ENCODE measurements around the gene DMRT3. TPM values are rescaled to one million over a fixed set of nuclear protein-coding genes. Genes with fewer than 3 reads are reported as not detected.

The DMRT3 gene
- polyA plus RNA-seq, 10 donors: 0.07 to 1.6 (median 1.3) TPM; not detected in 1

DNA sequence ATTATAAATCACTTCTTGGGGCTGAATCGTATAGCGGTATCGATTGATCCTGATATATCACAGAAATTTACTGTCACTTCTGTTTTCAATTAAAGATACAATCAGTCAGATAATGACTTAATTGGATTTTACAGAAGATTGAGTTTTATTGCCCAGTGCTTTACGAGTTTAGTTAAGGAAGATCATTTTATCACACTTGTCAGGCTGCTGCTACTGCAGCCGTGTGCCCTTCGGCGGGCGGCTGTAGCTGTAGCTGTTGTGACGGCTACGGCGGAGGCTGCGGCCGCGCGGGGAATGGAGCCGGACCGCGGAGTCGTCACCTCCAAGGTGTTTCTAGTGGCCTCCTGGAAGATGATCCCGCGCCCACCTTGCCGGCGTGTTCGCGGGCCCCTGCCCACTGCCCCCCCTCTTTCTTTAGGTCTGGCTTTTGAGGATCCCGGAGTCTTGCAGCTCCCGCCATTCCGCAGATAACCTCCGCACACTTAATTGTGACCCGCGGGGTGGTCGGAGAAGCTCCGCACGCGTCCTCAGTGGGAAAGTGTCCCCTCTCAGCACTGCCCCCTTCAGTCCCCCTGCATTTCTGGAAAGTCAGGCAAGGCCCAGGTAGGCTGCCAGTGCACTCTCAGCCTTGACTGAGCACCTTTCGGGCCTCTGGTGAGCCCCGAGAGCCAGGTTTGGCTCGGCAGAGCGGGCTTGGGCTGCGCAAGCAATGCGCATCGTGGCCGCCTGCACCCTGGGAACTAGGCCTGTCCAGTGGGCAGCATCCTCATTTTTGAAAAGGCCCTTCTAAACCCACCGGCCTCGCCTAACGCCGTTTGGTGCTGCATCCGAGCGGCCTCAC is 6.9 kb upstream of the DMRT3 start:
- peak in 1 of 3 donors; percentile 56 for DNase-seq

DNA sequence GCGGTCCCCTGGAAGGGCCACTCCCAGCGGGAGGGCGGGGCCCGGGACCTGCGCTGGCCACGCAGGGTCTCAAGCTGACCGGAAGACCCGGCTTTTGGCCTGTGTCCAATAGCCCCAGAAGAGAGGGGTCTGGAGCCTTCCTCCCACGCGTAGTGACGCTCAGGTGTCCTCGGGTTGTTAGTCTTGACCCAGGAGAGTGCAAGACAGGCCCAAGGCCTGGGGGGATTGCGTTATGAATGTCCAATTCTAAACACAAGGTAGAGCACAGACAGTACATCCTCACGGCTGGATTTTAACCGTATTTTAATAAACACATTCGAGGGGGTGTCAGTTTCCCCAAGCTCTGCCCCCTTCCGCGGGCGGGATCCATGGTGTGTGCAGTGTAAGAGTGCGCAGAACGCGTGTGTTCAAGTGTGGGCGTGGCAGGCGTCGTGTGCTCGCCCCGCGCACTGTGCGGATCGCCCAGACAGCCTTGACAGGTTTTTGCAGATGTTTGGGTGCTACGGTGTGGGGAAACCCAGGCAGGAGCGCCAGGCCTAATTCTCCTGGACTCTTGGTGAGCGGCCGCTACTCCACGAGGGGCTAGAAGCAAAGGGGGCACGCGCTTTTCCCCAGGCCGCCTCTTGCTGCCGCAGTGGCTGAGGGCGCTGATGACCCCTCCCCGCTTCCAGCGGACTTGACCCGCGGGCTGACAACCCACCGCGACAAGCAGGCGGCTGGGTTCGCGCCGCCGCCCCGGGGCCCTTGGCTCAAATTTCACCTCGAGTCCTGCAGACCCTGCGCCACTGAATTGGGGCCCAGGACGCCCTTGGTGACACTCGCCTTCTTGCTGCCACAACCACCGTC is 6.1 kb upstream of the DMRT3 start:
- peak in 1 of 3 donors; percentile 52 for DNase-seq

DNA sequence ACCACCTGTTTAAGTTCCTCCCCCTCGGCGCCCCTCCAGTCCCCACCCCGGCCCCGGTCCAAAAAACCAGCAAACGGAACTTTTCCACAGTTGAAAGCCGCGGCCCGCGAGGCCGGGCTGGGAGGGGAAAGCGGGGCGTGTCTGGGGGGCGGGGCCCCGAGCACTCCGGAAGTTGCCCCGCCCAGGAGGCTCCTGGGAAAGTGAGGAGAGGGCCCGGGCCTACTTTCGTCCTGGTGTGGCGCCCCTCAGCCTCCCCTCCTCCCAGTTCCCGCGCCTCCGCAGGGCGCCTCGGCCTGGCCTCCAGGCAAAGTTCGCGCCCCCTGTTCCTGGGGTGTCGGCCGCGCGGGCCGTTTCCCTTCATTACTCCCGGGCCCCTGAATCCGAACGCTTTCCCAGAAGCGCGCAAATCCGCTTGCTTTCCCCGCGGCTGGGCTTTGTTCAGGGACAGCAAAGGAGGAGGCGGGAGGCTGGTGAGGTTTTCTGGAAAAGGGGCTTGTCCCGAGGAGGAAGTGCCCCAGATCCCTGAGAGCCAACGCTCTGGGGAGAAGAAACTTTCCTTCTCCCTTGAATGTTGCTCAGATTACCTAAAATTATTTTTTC is 4.5 kb upstream of the DMRT3 start:
- DNase-seq: peak in 1 of 3 donors; percentile 61

DNA sequence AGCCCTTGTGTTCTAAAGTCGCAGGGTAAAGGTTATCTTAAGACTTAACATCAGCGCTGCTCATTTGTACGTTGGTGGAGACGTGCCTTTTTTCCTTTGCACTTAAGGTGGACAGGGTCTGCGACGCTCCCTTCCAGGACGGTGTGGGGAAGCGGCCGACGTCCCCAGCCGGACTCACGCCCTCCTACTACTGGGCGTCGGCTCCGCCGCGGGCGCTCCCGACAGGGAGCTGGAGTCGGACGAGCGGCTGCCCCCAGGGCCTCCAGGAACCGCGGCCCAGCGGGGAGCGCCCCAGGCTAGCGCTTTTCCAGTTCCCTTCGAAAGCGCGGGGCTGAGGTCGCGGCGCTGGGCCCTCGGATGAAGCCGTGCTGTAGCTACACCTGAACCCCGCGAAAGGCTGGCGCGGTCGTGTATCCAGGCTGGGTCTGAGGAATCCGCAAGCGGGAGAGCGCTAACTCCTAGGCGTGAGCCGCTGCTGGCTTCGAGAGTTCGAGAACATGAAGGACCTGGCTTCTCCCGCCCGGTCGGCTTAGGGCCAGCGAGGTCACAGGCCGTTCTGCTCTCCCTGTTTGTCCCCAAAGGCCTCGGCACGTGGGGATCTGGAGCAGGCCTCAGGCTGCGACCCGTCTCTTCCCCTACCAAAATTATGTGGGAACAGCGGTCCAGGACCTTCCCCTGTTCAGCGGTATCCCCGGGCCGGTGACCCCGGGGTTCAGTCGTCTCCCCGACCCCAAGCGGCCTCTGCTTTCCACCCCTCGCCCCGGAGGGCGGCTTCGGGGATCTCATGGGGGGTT is 3.8 kb upstream of the DMRT3 start:
- DNase-seq: peak in 1 of 3 donors; percentile 54

DNA sequence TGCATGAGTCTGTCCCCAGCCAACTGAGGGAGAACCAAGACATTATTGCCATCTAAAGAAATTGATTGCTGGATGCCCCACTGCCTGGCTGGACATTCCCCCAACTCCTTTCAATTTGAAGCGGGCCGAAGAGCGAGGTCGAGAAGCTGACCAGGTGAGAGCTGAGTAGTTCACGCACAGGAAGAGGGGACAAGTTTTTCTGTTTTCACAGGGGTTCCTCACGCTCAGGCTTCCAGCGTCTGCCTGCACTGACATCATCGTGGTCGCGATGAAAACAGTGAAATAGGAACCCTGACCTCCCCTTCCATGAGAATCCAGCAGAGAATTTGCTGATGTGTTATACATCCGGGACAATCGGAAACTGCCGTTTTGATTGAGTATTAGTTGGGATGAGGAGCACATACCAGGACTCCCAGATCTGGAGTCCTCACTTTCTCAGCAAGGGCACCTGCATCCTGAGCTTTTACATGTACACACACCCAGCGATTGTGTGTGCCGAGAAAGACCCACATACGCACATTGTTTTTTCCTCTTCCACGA is 3.1 kb upstream of the DMRT3 start:
- DNase-seq: no peak

DNA sequence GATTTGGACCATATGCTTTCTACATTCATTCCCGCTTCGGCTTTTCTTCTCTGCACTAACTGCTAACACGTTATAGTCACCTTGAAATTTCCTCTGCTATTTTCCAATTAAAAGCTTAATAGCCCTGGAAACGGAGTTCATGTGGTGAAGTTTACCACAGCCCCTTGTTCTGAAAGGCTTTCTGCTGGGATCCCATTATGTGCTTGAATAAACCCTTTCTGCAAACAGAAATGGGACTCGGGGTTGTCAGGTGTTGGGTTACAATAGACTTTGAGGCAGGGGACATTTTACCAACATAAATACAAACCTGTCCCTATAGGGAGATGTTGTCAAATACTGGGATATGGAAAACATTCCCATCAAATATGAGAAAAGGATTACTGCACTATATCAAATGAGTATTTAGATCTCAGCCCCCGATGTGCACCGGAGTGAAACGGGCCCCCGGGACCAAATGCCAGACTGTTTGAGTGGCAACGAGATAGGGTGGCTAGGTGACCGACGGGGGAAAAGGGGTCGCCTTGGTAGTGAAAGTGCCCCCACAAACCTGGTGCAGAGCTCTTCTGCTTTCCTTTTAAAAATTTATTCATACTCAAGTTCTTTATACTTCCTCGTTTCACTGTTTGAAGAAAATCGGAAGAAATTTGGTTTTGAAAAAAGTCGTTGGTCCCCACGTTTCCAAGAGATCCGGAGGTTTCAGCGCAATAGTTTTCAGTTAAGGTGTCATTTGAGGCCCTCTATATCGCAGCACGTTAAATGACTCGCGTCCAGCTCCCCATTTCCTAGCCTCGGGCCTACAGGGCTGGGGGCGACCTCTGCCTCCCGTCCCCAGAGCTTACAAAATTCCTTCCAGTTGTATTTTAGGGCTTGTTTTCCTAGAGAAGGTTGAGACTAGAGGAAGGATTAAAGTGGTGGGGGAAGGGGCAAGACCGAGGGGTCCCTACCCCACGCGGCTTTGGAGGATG is 2.1 kb upstream of the DMRT3 start:
- no peak for DNase-seq

DNA sequence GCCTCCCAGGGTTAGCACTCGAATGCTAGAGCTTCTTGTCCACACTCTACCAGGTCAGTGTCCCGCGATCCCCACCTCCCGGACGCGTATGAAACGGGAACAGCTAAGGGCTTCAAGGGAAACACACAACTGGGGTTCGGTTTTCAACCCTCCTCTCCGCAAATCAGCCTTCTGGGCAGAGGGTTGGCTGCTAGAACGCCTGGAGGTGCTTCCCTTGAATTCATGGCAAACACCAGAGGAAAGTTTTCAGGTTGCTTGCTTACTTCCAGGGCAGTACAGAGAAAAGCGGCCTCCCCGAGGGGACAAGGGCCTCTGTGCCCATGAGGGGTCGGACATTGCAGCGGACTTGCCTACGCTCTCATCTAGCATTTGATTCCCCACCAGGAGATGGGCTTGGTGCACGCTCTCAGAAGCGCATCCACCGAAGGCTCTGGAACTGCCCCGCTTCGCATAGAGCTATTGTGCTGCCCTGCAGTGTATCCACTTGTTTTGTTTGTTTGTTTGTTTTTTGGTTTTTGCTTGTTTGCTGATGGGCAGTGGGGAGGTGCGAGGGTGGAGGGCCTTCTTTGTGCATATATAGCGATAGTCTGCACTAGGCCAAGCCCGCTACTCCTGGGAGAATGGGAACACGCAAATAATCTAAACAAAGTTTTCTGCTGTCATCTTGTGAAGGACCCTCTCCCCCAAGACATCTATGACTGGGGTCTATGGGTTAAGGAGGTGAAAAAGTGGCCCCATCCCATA is 1.3 kb upstream of the DMRT3 start:
- DNase-seq: no peak

DNA sequence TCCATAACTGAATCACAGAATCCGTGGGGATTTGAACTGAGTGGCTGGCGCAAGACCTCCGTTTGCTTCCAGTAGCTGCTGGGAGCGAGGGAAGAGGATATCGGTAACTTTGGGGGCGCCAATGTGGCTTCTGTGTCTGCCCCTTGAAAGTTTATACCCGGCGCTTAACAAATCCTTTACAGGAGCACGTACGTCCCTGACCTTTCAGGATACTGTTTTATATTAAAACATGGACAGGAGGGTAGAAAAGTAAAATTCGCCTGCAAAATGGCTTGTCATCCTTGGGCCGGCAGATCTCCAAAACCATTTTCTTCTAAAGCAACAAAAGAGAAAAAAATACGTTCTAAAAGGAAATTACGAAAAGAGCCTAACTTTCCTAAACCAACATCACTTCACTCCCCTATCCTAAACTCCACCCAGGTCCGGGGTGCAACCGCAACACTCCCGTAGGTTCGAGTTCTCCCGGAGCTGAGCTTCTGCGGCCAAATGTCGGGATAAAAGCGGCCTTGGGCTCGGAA is 656 bp upstream of the DMRT3 start:
- DNase-seq: no peak

DNA sequence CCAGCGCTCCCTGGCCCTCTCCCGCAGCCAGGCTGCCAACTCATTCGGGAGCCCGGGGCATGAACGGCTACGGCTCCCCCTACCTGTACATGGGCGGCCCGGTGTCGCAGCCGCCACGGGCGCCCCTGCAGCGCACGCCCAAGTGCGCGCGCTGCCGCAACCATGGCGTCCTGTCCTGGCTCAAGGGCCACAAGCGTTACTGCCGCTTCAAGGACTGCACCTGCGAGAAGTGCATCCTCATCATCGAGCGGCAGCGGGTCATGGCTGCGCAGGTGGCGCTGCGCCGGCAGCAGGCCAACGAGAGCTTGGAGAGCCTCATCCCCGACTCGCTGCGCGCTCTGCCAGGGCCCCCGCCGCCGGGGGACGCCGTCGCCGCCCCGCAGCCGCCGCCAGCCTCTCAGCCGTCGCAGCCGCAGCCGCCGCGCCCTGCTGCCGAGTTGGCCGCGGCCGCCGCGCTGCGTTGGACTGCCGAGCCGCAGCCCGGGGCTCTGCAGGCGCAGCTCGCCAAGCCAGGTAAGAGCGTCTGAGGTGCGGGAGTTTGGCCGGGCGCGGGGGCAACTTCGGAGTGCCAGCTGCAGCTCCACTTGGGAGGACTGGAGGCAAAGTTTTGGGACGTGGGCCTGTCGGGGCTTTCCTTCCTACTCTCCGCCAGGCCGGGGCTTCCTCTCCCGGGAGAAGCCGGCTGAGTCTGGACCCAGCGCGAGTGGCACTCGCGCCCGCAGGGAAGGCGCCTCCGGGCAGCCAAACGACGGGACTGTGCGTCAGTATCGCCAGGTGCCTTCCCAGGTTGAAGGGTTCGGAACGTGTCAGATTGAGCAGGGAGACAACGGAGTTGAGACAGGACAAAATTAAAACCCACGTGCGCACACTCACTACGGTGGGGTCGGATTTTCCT is 735 bp downstream of the DMRT3 start:
- peak in 1 of 3 donors; percentile 75 for DNase-seq

DNA sequence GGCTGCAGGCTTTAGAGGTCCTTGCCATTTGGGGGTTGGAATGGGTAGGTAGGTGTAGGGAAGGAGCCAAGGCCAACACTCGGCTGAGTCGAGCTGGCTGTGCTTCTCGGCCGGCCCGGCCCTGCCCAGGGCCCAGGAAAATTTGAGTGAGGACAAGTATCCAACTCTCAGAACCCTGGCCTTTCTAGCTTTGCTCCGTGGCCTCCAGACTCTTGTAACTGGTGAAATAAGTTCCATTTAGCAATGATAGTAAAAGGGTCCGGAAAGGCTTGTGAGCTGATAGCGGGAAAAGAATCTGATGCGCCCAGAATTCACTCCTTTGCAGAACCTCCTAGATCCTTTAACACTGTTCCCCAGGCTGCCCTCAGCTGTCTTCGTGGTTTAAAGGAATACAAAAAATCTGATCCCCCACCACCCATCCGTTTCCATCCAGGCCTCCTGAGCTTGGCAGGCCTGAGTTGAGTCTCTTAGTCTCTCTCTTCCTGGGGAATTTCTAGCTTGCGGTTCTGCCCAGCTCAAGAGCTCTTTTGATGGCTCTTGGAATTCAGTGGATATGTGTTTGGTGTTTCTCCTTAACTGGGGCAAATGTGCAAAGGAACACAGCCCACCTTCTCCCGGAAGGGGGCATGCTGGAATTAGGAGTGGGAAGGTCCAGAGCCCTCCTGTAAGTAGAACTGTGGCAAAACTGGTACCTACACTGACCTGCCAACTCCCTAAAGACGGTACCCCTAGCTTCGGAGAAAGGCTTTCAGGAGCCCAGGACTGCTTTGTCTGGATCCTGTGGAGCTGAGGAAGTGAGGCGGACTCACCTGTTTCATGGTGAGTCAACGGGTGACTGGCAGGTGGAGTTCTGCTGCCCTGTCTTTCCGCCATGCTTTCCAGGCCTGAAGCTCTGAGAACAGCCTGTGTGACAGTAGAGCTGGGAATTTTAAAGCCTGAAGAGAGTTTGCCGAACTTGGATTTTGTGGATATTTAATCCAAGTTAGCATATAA is 1.7 kb downstream of the DMRT3 start:
- no peak for DNase-seq

DNA sequence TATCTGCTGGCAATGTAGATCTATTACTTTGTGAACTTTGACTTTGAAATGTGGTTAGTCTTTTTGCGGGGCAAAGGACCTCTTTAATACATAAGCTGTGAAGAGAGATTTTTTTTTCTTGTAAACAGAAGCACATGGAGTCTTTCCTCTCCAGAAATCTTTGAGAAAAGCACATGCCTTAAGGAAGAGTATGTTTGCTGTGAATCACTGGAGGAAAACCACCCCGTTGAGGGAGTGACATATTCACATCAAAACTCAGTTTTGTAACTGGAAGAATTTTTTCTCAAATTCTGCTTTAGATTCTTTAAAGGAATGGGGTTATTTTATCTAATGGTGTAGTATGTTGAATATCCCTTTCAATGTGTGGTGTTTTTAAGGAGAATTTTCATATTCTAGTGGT is 3.5 kb downstream of the DMRT3 start:
- no peak for DNase-seq

DNA sequence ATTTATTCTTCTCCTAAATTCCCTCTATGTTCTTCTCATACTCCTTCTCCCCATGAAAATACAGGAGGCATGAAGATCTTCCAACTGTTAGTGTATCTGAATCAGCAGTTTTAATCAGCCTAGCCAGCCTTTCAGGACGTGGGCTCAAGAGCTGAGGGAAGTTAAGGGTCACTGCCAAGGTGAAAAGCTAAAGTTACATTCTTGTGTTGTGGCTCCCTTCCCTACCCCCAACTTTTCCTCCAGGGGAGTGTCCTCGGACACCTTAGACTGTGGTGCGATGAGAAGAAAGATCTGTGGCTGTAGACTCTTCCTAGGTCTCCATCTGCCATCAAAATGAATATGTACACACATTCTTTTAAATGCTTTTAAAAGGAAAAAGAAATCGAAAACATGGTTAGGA is 4.2 kb downstream of the DMRT3 start:
- DNase-seq: no peak

DNA sequence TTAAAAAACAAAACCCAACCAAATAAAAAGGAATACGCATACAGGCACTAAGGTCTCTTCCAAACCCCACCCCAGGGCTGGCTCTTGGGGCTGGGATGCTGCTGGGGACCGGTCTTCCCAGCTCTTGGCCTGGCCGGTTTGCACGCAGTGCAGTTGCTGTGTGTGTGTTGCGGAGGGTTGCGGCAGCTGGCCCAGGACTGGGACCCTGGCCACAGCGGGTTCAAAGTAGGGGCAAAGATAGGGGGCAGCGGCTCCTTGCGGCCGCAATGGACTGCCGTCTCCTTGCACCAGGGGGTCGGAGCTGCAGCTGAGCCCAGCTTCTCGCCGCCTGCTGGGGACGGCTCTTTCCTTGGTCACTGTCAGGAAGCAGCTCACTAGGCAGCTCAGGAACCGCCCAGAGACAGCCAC is 5.0 kb downstream of the DMRT3 start:
- DNase-seq: no peak

DNA sequence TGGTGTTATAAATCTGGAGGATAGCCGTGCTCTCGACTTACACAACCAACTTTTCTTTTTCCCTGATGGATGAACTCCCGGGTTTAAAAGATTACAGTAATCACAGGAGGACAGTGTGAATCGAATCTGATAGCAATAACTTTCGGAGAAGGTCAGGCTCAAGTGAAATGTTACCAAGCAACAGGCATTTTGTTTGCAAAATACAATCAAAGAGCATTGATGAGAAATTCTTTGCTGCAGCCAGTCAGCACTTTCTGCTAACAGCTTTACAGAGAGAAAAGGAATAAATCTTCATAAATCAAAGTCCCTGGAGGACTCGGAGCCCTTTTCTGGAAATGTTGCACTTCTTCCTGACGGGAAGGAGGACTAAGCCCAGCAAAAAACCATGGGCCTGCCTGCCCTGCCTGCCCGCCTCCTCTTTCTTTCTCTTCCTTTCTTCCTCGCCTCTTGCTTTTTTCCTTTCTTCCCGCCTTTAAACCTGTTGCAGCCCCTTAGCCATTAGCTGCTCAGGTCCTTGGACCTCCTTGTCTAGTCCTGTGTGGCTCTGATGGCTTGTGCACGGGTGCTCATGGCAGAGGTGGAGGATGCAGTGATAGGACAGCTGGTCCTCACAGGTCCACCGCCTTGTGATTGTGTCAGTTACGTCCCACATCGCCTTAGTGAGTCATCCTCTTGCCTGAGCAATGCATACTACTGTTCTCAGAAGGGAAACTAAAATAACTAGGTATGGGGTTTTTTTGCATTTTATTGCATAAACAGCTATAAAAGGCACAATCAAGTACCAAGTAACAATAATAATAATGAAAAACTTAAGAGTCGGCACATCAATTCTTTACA is 6.2 kb downstream of the DMRT3 start:
- DNase-seq: peak in 2 of 3 donors; percentile 62 to 81

DNA sequence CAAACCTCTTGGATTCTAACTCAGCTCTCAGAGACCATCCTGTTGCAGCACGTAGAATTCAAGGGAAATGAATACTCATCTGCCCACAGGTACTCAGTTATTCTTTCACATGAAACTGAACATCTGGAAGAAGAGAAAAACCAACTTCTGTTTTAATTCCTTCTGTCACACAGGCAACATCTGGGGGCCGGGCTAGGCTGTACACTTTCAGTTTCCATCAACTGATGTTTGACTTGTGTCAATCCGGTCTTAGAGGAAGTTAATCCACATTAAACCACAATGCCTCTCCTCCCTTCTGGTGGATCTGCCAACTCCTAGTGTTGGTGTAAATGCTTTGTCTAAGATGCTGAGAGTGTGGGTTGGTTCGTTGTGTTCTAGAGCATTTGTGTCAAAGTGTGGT is 17.6 kb downstream of the DMRT3 start:
- no peak for DNase-seq

DNA sequence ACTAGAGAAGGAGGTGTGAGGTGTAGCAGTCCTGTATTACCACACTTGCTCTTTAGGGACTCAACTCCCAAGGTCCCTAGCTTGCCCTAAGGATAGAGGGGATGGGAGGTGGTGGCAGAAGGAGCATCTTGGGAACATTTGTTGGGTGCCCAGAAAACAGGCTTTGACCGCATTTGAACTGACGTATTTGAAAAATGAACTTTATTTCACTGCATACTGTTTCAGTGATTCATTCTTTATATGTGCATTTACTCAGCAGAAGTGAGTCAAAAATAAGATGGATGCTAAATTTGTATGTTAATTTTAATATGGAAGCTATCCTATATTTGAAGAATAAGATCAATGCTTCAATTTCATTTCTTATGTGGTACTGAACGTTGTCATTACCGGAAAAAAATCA is 18.7 kb downstream of the DMRT3 start:
- DNase-seq: no peak
